ENCODE results near the gene DACH1.

Gene DACH1

GRCh38 chr13:71618159-71618558, 248.8 kb downstream of the DACH1 start:
- no peak for DNase-seq

- DNase-seq: no peak
These were observed 249.7 kb downstream of the DACH1 start for GRCh38 chr13:71617265-71617664.

- no peak for DNase-seq
These were observed 253.8 kb downstream of the DACH1 start for GRCh38 chr13:71613066-71613745.

- DNase-seq: no peak
These were observed 255.7 kb downstream of the DACH1 start for GRCh38 chr13:71611292-71611691.

- no peak for DNase-seq
These were observed 256.1 kb downstream of the DACH1 start for GRCh38 chr13:71610876-71611275.

- no peak for DNase-seq
These were observed 257.7 kb downstream of the DACH1 start for GRCh38 chr13:71609271-71609670.

- DNase-seq: no peak
These were observed 259.4 kb downstream of the DACH1 start for GRCh38 chr13:71607575-71607974.

GRCh38 chr13:71606818-71607217, 260.2 kb downstream of the DACH1 start:
- no peak for DNase-seq

- no peak for DNase-seq
These were observed 261.3 kb downstream of the DACH1 start for GRCh38 chr13:71605744-71606143.

- no peak for DNase-seq
These were observed 263.7 kb downstream of the DACH1 start for GRCh38 chr13:71603255-71603654.

- DNase-seq: no peak
These were observed 264.7 kb downstream of the DACH1 start for GRCh38 chr13:71602344-71602743.

- DNase-seq: no peak
These were observed 269.9 kb downstream of the DACH1 start for GRCh38 chr13:71597150-71597549.

GRCh38 chr13:71596116-71596515, 270.9 kb downstream of the DACH1 start:
- no peak for DNase-seq

GRCh38 chr13:71593566-71593965, 273.4 kb downstream of the DACH1 start:
- no peak for DNase-seq

- no peak for DNase-seq
These were observed 275.6 kb downstream of the DACH1 start for GRCh38 chr13:71591374-71591773.

GRCh38 chr13:71590654-71591148, 276.3 kb downstream of the DACH1 start:
- DNase-seq: no peak

- no peak for DNase-seq
These were observed 278.0 kb downstream of the DACH1 start for GRCh38 chr13:71589032-71589431.

- no peak for DNase-seq
These were observed 279.2 kb downstream of the DACH1 start for GRCh38 chr13:71587817-71588216.

GRCh38 chr13:71587193-71587592, 279.8 kb downstream of the DACH1 start:
- DNase-seq: no peak

- no peak for DNase-seq
These were observed 283.4 kb downstream of the DACH1 start for GRCh38 chr13:71583581-71583980.

- no peak for DNase-seq
These were observed 286.4 kb downstream of the DACH1 start for GRCh38 chr13:71580614-71581013.

GRCh38 chr13:71578048-71578447, 289.0 kb downstream of the DACH1 start:
- DNase-seq: no peak

GRCh38 chr13:71577127-71577526, 289.9 kb downstream of the DACH1 start:
- no peak for DNase-seq

GRCh38 chr13:71576571-71576970, 290.4 kb downstream of the DACH1 start:
- DNase-seq: no peak

GRCh38 chr13:71546881-71547280, 320.1 kb downstream of the DACH1 start:
- no peak for DNase-seq
